WTC11 (cell line): Measurements from ENCODE around the gene GOLGB1. TPM values are rescaled to one million over a fixed set of nuclear protein-coding genes. Genes with fewer than 3 reads are reported as not detected.

Experiments
- ATAC-seq: fragments of 200-7000 bp; cut with Tn5 transposase; 2 replicates; pipeline ENCODE4 v1.10.0; 2021; ENCODE audit warnings: mild to moderate bottlenecking, moderate library complexity
- CTCF ChIA-PET: fragments of 300-600 bp; sonication (Branson Sonifier 250); formaldehyde crosslinking; loops from one replicate; lab custom pipeline; 2021; ENCODE audit warnings: antibody characterized with exemption; lab: Charles Lee
- POLR2A ChIA-PET: fragments of 350-600 bp; sonication (Branson Sonifier 250); formaldehyde crosslinking; loops from one replicate; lab custom pipeline; 2021; ENCODE audit warnings: antibody characterized with exemption; lab: Charles Lee
- DNase-seq: peaks from one replicate; pipeline ENCODE4 v3.0.0; 2021; ENCODE audit warnings: low spot score
- H3K27ac Mint-ChIP-seq: 2 replicates; pipeline ENCODE4 v1.8.0; 2021; ENCODE audit warnings: mixed read lengths
- H3K27me3 Mint-ChIP-seq: 2 replicates; pipeline ENCODE4 v1.8.0; 2021; ENCODE audit warnings: low read depth, mild to moderate bottlenecking, moderate library complexity, mixed read lengths
- H3K36me3 Mint-ChIP-seq: 2 replicates; pipeline ENCODE4 v1.8.0; 2021; ENCODE audit warnings: mixed read lengths
- H3K4me1 Mint-ChIP-seq: 2 replicates; pipeline ENCODE4 v1.8.0; 2022; ENCODE audit warnings: mixed read lengths
- H3K4me3 Mint-ChIP-seq: 2 replicates; pipeline ENCODE4 v1.8.0; 2021; ENCODE audit warnings: mild to moderate bottlenecking, moderate library complexity, mixed read lengths
- H3K9me3 Mint-ChIP-seq: 2 replicates; pipeline ENCODE4 v1.8.0; 2021; ENCODE audit warnings: mixed read lengths
- ATF1 ChIP-seq: sonication (generic); formaldehyde crosslinking; IDR thresholded peaks from 2 replicates; pipeline ENCODE4 v1.8.1; 2023; ENCODE audit warnings: mild to moderate bottlenecking, moderate library complexity, missing genetic modification reagents
- CREB1 ChIP-seq: sonication (generic); formaldehyde crosslinking; IDR thresholded peaks from 2 replicates; pipeline ENCODE4 v1.8.0; 2023; ENCODE audit warnings: mild to moderate bottlenecking, missing genetic modification reagents
- CREM ChIP-seq: sonication (generic); formaldehyde crosslinking; IDR thresholded peaks from 2 replicates; pipeline ENCODE4 v1.8.1; 2022; ENCODE audit warnings: mild to moderate bottlenecking, missing genetic modification reagents, moderate library complexity
- ETV6 ChIP-seq: sonication (generic); formaldehyde crosslinking; IDR thresholded peaks from 2 replicates; pipeline ENCODE4 v1.8.1; 2022; ENCODE audit warnings: mild to moderate bottlenecking, missing genetic modification reagents
- PRRX2 ChIP-seq: fragments of 250-450 bp; sonication (Bioruptor Pico); IDR thresholded peaks from 2 replicates; pipeline ENCODE4 v1.8.0; 2021; ENCODE audit warnings: mild to moderate bottlenecking
- RELA ChIP-seq: sonication (generic); formaldehyde crosslinking; IDR thresholded peaks from 2 replicates; pipeline ENCODE4 v1.8.1; 2022; ENCODE audit warnings: missing genetic modification reagents, mild to moderate bottlenecking, borderline replicate concordance
- SOX15 ChIP-seq: fragments of 250-450 bp; sonication (Bioruptor Pico); IDR thresholded peaks from 2 replicates; pipeline ENCODE4 v1.9.0; 2021; ENCODE audit warnings: mild to moderate bottlenecking
- TP53 ChIP-seq: sonication (generic); formaldehyde crosslinking; IDR thresholded peaks from 2 replicates; pipeline ENCODE4 v1.8.1; 2023; ENCODE audit warnings: mild to moderate bottlenecking, missing genetic modification reagents
- ZNF232 ChIP-seq: sonication (generic); formaldehyde crosslinking; IDR thresholded peaks from 2 replicates; pipeline ENCODE4 v1.8.0; 2022; ENCODE audit warnings: mild to moderate bottlenecking, missing genetic modification reagents
- ZNF396 ChIP-seq: fragments of 250-450 bp; sonication (Bioruptor Pico); IDR thresholded peaks from 2 replicates; pipeline ENCODE4 v1.8.0; 2021; ENCODE audit warnings: mild to moderate bottlenecking, moderate library complexity, borderline replicate concordance
- ZNF416 ChIP-seq: fragments of 250-450 bp; sonication (Bioruptor Pico); IDR thresholded peaks from 2 replicates; pipeline ENCODE4 v1.9.0; 2021; ENCODE audit warnings: mild to moderate bottlenecking, inconsistent platforms
- ZNF671 ChIP-seq: fragments of 250-450 bp; sonication (Bioruptor Pico); IDR thresholded peaks from 2 replicates; pipeline ENCODE4 v1.8.0; 2021; ENCODE audit warnings: mild to moderate bottlenecking
- total RNA-seq: library from RNA; stranded (reverse); gene quantifications from 3 replicates; pipeline ENCODE4 v1.2.3, GENCODE V29; 2021
- TF ChIP-seq, protein P1 (sequence below): sonication (generic); formaldehyde crosslinking; IDR thresholded peaks from 2 replicates; pipeline ENCODE4 v1.8.1; 2023; ENCODE audit warnings: mild to moderate bottlenecking, missing genetic modification reagents, moderate library complexity
- TF ChIP-seq, protein P2 (sequence below): fragments of 200-600 bp; IDR thresholded peaks from 2 replicates; pipeline ENCODE4 v1.8.0; 2022; ENCODE audit warnings: antibody characterized with exemption
- TF ChIP-seq, protein P3 (sequence below): sonication (generic); formaldehyde crosslinking; IDR thresholded peaks from 2 replicates; pipeline ENCODE4 v1.8.0; 2022; ENCODE audit warnings: mild to moderate bottlenecking, missing genetic modification reagents
- TF ChIP-seq, protein P4 (sequence below): sonication (generic); formaldehyde crosslinking; conservative IDR thresholded peaks from 2 replicates; pipeline ENCODE4 v1.8.1; 2022; ENCODE audit warnings: mild to moderate bottlenecking, missing genetic modification reagents
- TF ChIP-seq, protein P5 (sequence below): fragments of 250-450 bp; sonication (Bioruptor Pico); IDR thresholded peaks from 2 replicates; pipeline ENCODE4 v1.9.0; 2021; ENCODE audit warnings: mild to moderate bottlenecking, borderline replicate concordance
- TF ChIP-seq, protein P6 (sequence below): sonication (generic); formaldehyde crosslinking; IDR thresholded peaks from 2 replicates; pipeline ENCODE4 v1.8.1; 2023; ENCODE audit warnings: mild to moderate bottlenecking, missing genetic modification reagents
- TF ChIP-seq, protein P7 (sequence below): sonication (generic); formaldehyde crosslinking; IDR thresholded peaks from 2 replicates; pipeline ENCODE4 v1.8.0; 2023; ENCODE audit warnings: missing genetic modification reagents
- TF ChIP-seq, protein P8 (sequence below): sonication (generic); formaldehyde crosslinking; conservative IDR thresholded peaks from 2 replicates; pipeline ENCODE4 v1.8.1; 2023; ENCODE audit warnings: mild to moderate bottlenecking, low read depth, missing genetic modification reagents, moderate library complexity

Gene GOLGB1
- total RNA-seq, 1 experiment from 2014 or later: 33.8 TPM

DNA sequence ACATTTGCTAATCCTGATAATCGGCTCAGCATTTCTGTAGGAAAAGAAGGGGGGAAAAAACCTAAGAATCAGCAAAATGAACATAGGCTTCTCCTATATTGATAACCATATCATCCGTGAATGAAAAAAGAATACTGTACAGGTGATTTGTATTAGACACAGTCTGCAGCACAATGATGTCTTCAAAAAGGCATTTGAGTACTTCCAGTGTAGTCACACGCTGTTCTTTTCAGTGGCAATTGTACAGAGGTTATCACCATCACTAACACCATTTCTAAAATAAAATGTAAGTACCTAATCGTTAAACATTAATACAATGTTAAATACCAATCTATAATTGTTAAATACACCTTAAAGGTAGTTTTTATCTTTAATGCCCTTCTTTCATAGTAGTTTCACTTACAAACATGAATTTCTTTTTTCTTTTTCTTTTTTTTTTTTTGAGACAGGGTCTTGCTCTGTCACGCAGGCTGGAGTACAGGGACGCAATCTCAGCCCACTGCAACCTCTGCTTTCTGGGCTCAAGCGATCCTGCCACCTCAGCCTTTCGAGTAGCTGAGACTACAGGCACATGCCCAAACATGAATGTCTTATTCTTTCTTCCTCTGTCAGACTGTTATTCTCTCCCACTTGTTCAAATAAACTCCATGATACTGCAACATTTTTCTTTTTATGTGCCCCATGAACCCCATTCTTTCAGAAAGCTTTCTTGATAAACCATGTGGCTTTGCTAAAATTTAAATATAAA is 18.4 kb downstream of the GOLGB1 start (continued):
- TF ChIP-seq ZNF671 (CRISPR knock-in tag) (no peak), ZNF416 (CRISPR knock-in tag) (no peak)

DNA sequence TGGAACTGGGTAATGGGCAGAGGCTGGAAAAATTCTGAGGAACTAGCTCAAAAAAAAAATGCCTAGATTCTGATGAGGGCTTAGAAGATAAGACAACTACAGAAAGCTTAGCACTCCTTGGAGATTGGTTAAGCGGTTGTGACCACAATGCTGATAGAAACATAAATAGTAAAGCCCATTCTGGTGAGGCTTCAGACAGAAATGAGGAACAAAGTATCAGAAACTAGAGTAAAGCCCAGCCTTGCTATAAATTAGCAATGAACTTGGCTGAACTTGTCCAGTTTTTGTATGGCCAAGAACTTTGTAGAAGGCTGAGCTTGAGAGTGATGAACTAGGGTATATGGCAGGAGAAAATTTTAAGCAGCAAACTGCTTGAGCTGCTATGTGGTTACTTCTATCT is 25.4 kb downstream of the GOLGB1 start:
- CTCF ChIA-PET: interaction anchor here (0.5 kb wide), 1 partner anchor 177 kb away, joined by 4 read pairs; no protein-coding TSS in a partner anchor
- TF ChIP-seq ETV6 (CRISPR knock-in tag): no peak
- no peak for TF ChIP-seq ZNF396 (CRISPR knock-in tag)
- no peak for TF ChIP-seq ZNF232 (CRISPR knock-in tag)
- DNase-seq (no peak), ATAC-seq (no peak)
- no peaks in the 10 kb centered on the region for H3K27me3 Mint-ChIP-seq
- H3K4me1 Mint-ChIP-seq: no peaks in the 10 kb centered on the region
- H3K36me3 Mint-ChIP-seq: peaks cover 58% of the 10 kb centered on the region
- H3K27ac Mint-ChIP-seq: no peak overlapping the region
- H3K9me3 Mint-ChIP-seq: peaks cover 8% of the 10 kb centered on the region
- no peak overlapping the region for H3K4me3 Mint-ChIP-seq
- POLR2A ChIA-PET: no interaction called here

DNA sequence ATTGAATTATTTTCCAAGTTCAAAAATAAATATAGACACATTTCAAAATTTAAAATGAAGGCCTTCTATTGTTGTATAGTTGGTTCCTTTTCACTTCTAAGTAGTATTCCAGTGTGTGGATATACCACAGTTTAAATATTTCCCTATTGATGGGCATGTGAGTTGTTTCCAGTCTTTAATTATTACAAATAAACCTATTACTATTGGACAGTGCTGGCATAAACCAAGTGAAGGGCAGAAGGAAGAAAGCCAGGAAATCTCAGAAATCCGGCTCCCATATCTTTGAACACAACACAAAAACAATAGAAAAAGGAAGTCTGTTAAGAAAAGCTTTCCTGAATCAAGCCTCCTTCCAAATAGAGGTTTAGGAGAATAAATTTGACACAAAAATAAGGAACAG is 26.1 kb downstream of the GOLGB1 start:
- Mint-ChIP-seq H3K27me3 (no peaks in the 10 kb centered on the region), H3K27ac (no peak overlapping the region), H3K9me3 (peaks cover 8% of the 10 kb centered on the region), H3K36me3 (peaks cover 55% of the 10 kb centered on the region), H3K4me1 (no peaks in the 10 kb centered on the region), H3K4me3 (no peak overlapping the region)
- DNase-seq: no peak
- CTCF ChIA-PET: no interaction called here
- TF ChIP-seq CREM (no peak), ATF1 (CRISPR knock-in tag) (no peak), PRRX2 (no peak), RELA (no peak), CREB1 (no peak), SOX15 (CRISPR knock-in tag) (no peak), TP53 (CRISPR knock-in tag) (no peak)
- TF ChIP-seq, protein P1, sequence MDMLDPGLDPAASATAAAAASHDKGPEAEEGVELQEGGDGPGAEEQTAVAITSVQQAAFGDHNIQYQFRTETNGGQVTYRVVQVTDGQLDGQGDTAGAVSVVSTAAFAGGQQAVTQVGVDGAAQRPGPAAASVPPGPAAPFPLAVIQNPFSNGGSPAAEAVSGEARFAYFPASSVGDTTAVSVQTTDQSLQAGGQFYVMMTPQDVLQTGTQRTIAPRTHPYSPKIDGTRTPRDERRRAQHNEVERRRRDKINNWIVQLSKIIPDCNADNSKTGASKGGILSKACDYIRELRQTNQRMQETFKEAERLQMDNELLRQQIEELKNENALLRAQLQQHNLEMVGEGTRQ (CRISPR knock-in tag): no peak
- TF ChIP-seq, protein P2, sequence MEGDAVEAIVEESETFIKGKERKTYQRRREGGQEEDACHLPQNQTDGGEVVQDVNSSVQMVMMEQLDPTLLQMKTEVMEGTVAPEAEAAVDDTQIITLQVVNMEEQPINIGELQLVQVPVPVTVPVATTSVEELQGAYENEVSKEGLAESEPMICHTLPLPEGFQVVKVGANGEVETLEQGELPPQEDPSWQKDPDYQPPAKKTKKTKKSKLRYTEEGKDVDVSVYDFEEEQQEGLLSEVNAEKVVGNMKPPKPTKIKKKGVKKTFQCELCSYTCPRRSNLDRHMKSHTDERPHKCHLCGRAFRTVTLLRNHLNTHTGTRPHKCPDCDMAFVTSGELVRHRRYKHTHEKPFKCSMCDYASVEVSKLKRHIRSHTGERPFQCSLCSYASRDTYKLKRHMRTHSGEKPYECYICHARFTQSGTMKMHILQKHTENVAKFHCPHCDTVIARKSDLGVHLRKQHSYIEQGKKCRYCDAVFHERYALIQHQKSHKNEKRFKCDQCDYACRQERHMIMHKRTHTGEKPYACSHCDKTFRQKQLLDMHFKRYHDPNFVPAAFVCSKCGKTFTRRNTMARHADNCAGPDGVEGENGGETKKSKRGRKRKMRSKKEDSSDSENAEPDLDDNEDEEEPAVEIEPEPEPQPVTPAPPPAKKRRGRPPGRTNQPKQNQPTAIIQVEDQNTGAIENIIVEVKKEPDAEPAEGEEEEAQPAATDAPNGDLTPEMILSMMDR: no peak
- TF ChIP-seq, protein P3, sequence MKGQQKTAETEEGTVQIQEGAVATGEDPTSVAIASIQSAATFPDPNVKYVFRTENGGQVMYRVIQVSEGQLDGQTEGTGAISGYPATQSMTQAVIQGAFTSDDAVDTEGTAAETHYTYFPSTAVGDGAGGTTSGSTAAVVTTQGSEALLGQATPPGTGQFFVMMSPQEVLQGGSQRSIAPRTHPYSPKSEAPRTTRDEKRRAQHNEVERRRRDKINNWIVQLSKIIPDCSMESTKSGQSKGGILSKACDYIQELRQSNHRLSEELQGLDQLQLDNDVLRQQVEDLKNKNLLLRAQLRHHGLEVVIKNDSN (CRISPR knock-in tag): no peak
- TF ChIP-seq, protein P4, sequence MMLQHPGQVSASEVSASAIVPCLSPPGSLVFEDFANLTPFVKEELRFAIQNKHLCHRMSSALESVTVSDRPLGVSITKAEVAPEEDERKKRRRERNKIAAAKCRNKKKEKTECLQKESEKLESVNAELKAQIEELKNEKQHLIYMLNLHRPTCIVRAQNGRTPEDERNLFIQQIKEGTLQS: no peak
- TF ChIP-seq, protein P5, sequence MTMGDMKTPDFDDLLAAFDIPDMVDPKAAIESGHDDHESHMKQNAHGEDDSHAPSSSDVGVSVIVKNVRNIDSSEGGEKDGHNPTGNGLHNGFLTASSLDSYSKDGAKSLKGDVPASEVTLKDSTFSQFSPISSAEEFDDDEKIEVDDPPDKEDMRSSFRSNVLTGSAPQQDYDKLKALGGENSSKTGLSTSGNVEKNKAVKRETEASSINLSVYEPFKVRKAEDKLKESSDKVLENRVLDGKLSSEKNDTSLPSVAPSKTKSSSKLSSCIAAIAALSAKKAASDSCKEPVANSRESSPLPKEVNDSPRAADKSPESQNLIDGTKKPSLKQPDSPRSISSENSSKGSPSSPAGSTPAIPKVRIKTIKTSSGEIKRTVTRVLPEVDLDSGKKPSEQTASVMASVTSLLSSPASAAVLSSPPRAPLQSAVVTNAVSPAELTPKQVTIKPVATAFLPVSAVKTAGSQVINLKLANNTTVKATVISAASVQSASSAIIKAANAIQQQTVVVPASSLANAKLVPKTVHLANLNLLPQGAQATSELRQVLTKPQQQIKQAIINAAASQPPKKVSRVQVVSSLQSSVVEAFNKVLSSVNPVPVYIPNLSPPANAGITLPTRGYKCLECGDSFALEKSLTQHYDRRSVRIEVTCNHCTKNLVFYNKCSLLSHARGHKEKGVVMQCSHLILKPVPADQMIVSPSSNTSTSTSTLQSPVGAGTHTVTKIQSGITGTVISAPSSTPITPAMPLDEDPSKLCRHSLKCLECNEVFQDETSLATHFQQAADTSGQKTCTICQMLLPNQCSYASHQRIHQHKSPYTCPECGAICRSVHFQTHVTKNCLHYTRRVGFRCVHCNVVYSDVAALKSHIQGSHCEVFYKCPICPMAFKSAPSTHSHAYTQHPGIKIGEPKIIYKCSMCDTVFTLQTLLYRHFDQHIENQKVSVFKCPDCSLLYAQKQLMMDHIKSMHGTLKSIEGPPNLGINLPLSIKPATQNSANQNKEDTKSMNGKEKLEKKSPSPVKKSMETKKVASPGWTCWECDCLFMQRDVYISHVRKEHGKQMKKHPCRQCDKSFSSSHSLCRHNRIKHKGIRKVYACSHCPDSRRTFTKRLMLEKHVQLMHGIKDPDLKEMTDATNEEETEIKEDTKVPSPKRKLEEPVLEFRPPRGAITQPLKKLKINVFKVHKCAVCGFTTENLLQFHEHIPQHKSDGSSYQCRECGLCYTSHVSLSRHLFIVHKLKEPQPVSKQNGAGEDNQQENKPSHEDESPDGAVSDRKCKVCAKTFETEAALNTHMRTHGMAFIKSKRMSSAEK: no peak
- TF ChIP-seq, protein P6, sequence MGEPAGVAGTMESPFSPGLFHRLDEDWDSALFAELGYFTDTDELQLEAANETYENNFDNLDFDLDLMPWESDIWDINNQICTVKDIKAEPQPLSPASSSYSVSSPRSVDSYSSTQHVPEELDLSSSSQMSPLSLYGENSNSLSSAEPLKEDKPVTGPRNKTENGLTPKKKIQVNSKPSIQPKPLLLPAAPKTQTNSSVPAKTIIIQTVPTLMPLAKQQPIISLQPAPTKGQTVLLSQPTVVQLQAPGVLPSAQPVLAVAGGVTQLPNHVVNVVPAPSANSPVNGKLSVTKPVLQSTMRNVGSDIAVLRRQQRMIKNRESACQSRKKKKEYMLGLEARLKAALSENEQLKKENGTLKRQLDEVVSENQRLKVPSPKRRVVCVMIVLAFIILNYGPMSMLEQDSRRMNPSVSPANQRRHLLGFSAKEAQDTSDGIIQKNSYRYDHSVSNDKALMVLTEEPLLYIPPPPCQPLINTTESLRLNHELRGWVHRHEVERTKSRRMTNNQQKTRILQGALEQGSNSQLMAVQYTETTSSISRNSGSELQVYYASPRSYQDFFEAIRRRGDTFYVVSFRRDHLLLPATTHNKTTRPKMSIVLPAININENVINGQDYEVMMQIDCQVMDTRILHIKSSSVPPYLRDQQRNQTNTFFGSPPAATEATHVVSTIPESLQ (CRISPR knock-in tag): no peak
- TF ChIP-seq, protein P7, sequence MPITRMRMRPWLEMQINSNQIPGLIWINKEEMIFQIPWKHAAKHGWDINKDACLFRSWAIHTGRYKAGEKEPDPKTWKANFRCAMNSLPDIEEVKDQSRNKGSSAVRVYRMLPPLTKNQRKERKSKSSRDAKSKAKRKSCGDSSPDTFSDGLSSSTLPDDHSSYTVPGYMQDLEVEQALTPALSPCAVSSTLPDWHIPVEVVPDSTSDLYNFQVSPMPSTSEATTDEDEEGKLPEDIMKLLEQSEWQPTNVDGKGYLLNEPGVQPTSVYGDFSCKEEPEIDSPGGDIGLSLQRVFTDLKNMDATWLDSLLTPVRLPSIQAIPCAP (CRISPR knock-in tag): no peak
- TF ChIP-seq, protein P8, sequence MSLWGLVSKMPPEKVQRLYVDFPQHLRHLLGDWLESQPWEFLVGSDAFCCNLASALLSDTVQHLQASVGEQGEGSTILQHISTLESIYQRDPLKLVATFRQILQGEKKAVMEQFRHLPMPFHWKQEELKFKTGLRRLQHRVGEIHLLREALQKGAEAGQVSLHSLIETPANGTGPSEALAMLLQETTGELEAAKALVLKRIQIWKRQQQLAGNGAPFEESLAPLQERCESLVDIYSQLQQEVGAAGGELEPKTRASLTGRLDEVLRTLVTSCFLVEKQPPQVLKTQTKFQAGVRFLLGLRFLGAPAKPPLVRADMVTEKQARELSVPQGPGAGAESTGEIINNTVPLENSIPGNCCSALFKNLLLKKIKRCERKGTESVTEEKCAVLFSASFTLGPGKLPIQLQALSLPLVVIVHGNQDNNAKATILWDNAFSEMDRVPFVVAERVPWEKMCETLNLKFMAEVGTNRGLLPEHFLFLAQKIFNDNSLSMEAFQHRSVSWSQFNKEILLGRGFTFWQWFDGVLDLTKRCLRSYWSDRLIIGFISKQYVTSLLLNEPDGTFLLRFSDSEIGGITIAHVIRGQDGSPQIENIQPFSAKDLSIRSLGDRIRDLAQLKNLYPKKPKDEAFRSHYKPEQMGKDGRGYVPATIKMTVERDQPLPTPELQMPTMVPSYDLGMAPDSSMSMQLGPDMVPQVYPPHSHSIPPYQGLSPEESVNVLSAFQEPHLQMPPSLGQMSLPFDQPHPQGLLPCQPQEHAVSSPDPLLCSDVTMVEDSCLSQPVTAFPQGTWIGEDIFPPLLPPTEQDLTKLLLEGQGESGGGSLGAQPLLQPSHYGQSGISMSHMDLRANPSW (CRISPR knock-in tag): no peak
- no peak for ATAC-seq
- POLR2A ChIA-PET: no interaction called here
